Limb (tissue), 2 donors: ENCODE data around the gene ADGRL2.
"Not testable (repeated sequence)": the region's sequence is repeated elsewhere in the genome, so short reads cannot be mapped to it uniquely, and the experiment has no call there.

ENCODE experiments used
- DNase-seq, 2 donors: peaks; one replicate each; pipeline ENCODE4 v3.0.0-alpha.2; 2016; ENCODE audit errors: extremely low spot score in 2 of 2

ADGRL2 gene

DNA sequence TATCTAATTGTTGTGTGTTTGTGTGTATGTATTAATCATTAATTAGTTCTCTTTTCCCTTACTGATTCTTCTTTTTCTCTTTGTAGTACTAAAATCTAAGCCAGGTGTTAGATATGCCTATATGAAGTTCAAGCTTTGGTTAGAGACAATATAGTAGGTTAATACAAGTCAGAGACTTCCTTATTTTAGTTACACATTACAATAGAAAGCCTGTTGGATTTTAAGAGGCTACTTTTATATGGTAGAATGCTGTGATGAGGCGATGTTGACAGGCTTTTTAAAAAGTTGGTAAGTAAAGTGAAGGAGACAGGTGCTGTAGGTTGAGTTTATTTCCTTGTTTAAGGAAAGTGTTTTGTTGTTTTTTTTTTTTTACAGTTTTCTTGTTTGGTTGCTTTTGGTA, 45.9 kb downstream of the ADGRL2 start:
- DNase-seq, result no peak

DNA sequence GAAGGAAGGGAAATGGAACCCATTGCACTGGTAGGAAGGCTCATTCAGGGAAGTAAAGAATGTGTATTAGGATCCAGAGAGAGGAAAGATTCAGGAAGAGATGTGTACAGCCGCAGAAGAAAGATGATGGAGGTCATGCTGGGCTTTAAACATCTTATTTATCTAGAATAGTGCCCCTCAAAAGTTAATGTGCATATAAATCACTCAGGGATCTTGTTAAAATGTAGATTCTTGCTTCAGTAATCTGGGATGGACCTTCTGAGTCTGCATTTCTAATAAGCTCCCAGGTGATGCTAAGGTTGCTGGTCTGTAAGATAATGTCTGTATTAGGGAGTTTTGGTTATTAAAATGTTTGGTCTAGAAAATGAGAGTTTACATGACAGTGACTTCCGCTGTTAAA, 46.3 kb downstream of the ADGRL2 start:
- no peak for DNase-seq

DNA sequence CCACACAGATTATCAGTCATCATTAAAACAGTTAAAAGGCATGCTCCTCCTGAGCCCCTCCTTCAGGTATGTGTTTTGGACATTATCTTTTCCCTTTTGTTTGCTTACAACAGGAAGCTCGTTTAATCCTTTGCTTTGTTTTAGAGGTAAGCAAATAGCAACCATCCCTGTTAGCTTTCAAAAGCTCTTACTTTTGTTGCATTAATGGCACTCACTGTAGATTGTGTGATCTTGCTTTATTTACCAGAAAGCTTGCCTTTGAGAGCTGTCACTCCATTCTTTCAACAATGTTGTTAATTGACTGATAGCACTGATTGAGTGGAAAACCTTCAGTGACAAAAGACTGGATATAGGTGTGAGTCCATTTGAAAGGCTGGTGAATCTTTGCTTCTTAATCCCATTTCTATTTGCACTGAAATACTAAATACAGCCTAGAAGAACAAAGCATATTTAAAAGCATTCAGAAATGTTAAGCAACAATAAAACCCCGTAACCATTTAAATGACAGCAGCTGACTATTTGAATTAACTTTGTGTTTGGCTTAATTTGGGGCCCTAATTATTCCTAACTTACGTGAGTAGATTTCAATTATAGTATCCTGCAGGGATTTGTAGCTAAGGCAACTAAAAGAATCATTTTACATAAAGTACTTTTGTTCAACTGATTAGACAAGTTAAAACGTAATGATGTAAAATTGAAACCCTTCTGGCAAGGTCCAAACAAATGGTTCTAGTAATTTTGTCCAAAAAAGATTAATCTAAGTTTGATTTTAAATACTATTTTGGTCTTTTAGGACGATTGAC, 48.3 kb downstream of the ADGRL2 start:
- no peak for DNase-seq

DNA sequence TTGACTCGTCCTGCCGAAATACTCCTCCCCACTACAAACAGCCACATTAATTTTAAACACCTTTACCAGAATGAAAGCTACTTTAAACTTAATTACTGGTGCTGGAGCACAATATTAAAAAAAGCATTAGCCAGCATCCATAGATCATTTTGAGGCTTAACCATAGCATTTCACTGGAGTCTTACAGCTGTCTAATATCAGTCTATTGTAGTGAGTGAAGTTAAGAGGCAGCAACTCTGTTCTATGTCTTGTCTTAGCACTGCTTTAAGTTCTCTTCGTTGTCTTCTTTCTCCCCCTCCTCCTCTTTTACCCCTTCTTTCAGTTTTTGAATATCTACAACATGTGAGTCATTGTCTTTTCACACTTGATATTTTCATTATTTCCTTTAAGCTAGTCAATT, 49.3 kb downstream of the ADGRL2 start:
- DNase-seq, result no peak

DNA sequence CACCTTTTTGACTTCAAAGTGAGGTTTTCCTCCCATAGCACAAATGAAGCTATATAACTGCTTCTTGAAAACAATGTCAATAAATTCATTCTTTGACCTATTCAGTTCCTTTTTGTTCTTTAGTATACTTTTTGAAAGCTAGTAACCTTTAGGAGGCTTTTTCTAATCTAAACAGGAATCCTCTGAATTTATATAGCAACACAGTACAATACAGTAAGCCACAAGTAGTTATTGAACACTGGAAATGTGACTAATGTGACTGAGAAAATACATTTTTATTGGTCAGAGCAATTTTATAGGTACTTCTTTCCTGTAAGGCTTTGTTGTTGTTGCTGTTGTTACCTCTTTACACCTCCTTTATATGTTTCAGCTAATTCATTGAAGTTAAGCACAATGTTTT, 49.8 kb downstream of the ADGRL2 start:
- no peak for DNase-seq

DNA sequence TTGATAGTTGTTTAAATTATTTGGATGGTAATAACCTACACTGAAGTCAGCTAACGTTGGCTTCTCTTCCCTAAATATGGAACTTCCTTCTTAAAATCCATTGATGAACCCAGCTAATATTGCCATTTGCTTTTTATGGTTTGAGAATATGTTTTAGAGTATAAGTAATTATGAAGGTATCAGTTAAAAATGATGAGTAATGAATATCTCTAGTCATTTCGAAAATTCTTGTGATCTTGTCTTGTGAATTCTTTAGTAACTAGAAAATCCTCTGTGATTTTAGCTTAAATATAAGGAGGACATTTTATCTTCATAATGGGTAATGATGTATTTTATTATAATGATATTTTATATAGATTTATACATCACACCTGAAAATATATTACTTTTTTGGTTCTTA, 50.5 kb downstream of the ADGRL2 start:
- DNase-seq, result no peak

DNA sequence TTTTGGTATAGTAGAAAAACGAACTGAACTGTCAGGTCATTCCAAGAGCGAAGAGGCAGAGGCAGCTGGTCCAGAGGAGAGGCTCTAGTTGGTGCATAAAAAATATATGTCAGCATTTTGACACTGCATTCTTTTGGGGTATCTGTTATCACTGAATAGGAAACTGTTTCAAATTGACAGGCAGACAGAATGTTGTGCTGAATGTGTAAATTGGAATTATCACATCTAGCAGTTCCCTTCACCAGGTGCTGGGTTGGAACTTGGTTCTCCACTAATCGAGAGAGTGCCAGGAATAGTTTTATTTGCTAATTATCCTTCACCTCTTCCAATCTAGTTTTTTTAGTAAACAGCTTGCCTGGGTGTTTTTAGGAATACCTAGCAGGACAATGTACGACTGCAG, 52.2 kb downstream of the ADGRL2 start:
- DNase-seq, result no peak

DNA sequence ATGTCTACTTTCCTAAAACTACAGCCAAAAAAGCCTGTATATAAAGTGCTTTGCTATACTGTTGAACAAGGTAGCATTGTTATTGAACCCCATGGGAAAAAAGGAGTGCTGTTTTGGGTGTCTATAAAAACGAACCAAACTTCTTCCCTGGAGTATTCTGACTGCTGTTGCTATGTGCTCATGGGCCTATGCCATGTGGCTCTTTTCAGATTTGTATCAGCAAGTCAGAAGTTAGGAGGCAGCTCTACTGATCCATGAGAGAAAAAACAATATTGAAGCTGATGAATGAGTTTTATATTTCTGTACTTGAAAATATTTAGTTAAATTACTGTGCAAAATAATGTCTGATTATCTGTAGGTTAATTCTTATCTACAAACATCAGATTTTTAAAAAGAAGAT, 66.5 kb downstream of the ADGRL2 start:
- DNase-seq, result no peak

DNA sequence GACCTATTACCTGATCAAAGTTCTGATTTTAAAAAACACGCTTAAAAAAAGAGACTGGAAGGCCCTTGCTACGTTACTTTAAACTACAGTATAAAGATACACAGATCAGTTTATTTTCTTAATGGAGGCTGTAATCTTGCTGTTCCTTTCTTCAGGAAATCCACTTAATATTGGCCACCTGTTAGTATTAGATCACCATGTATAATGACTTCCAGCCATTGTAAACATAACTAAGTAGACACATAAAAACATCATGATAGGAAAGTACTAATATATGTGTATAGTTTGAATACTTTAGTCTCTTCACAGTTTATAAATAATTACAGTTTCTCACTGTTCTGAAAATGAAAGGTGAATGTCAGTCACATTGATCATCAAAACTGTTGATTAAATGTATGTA, 68.6 kb downstream of the ADGRL2 start:
- no peak for DNase-seq

DNA sequence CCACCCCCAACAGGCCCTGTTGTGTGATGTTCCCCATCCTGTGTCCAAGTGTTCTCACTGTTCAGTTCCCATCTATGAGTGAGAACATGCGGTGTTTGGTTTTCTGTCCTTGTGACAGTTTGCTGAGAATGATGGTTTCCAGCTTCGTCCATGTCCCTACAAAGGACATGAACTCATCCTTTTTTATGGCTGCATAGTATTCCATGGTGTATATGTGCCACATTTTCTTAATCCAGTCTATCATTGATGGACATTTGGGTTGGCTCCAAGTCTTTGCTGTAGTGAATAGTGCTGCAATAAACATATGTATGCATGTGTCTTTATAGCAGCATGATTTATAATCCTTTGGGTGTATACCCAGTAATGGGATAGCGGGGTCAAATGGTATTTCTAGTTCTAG, 70.4 kb downstream of the ADGRL2 start:
- not testable (repeated sequence) for DNase-seq

DNA sequence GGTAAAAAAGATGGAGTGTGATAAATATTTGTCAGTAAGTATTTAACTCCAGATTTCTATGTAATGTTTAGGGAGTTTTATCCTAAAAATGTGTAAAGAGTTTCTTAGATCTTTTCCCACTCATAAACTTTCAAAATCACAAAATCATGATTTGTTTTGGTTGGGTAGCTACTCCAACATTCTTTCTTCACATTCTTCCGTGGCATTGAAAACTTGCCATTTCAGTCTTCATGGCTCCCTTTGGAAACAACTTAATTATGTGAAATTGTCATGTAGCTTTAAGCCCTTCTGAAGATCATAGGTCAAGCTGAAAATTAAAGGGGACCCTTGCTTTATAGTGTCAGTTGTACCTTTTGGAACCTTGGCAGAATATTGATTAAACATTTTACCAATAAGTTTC, 73.2 kb downstream of the ADGRL2 start:
- no peak for DNase-seq

DNA sequence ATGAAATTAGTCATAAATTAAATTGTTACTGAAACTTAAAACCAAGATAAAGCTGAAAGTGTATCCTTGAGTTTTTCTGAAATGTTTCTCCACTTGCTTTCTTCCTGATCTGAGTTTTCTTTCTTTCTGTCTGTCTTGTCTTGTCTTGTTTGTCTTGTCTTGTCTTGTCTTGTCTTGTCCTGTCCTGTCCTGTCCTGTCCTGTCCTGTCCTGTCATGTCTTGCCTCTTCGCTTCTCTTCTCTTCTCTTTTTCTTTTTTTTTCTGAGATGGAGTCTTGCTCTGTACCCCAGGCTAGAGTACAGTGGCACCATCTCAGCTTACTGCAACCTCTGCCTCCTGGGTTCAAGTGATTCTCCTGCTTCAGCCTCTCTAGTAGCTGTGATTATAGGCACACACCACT, 73.7 kb downstream of the ADGRL2 start:
- no peak for DNase-seq

DNA sequence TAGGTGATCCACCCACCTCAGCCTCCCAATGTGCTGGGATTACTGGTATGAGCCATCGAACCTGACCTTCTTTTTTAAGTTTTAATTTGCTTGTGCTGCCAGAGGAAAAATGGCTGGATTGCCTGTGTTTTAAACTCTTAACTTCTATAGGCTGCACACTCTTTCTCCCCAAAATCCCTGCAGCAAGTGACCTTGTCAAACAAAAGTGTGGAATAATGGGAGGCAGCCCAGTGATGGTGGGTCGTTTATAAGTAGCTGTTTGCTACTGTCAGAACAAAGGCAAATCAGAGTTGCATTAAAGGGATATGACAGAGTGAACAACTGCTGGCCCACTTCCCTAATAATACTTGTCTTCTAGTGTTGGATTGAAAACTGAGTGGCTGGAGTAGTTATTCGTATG, 74.2 kb downstream of the ADGRL2 start:
- no peak for DNase-seq

DNA sequence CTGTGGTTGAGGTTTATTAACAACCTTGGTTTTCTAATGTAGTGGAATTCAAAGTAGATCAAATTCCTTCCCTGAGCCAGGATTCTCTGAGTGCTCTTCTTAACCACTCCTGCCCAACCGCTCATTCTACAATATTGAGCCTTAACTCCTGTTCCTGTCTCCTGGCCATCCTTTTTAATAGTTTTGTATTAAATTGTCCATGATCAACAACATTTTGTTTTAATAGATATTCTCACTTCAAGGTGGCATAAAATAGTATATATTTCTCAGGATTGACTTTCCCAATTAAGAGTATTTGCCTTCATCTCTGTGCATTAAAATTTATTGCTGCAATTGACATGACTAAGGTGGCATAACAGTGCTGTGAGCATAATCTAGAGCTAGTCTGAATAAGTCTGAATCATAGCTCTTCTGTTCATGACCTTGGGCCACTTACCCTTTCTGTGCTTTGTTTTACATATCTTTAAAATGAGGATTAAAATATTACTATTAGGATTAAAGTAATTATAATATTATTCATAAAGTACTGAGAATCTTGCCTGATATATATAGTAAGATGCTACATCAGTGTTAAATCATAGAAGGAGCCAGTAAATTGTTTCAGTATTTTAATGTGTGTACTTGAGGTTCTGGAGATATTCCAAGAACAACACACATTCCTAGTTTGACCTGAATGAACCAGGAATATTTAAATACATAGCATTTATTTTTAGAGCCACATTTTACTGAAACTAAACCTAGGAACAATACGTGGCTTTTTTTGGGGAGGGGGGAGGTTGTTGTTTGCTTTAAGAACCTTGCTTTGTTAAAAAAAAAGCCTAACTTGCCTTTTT, 76.4 kb downstream of the ADGRL2 start:
- no peak for DNase-seq

DNA sequence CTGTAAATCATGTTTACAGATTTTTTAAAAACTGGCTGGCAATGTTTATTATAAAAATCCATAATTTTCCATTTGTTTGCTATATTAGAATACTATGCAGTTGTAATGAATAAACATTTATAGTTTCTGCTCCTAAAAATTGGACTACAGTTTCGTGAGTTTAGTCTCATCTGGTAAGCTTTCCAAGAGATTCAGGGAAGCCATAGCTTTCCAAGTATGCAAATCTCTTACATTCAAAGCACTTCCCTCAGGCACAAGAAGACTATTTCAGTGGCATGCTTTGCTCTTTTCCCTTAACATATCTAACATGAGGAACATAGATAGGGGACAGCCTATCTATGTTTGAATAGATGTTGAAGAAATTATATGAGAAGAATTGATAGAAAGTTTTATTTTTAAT, 77.2 kb downstream of the ADGRL2 start:
- DNase-seq, result no peak

DNA sequence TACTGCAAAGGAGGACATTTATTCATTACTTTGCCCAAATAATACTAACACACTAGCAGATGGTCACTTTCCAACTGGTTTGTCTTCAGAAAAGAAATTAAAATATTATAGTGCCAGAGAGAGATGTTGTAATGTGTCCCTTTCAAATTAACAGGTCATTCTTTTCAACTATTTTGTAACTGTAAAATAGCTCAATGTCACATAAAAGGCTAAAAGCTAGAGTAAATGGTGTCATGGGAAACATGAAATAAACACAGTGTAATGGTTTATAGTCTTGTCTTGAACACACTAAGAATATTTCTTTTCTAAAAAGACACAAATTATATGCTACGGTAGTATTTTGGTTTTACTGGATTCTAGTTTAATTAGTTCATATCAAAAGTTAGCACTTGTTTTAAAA, 77.8 kb downstream of the ADGRL2 start:
- DNase-seq, result no peak

DNA sequence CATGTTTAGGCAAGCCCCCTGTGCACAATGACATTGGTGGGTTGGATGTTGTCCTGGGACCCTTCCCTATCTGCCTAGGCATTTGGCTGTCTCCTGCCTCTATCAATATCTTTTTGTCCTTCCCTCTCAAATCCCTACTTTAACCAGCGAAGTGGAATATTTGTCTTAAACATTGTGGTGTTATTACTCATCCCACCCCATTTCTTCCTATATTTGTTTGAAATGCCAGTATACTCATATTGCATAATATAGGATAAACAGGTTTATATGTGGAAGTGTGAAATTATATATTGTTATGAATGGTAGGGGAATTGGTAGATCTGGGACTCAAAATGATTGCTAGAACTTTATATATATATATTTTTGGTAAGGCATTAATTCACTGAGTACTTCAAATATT, 80.0 kb downstream of the ADGRL2 start:
- DNase-seq, result no peak

DNA sequence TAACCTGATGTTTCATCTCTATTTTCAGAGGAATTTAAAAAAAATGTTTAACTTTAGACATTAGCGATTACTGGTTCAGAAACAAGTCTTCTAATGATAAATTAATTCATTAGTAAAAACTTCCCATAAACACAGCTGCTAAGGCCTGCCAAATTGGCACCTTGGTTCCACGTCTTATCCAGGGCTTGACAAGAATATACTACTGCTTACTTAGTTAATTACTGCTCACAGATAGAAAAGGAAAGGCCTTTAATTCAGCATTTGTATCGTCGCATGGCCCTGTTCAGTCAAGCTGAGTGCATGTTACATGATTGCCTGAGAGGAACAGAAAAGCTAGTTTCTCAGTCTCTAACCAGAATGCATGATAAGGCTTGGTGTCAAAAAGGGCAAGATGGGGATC, 84.6 kb downstream of the ADGRL2 start:
- no peak for DNase-seq

DNA sequence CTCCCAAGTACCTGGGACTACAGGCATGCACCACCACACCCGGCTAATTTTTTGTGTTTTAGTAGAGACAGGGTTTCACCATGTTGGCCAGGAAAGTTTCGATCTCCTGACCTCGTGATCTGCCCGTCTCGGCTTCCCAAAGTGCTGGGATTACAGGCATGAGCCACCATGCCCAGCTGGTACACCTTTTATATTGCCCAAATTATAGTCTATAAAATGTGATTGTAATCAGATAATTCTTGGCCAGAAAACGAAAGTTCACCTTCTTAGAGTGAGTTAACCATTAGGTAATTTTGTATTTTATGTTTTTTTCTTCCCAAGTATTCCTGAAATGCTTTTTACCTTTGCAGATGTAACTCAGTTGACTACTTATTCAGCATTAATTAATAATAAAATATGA, 85.6 kb downstream of the ADGRL2 start:
- DNase-seq, result not testable (repeated sequence)

DNA sequence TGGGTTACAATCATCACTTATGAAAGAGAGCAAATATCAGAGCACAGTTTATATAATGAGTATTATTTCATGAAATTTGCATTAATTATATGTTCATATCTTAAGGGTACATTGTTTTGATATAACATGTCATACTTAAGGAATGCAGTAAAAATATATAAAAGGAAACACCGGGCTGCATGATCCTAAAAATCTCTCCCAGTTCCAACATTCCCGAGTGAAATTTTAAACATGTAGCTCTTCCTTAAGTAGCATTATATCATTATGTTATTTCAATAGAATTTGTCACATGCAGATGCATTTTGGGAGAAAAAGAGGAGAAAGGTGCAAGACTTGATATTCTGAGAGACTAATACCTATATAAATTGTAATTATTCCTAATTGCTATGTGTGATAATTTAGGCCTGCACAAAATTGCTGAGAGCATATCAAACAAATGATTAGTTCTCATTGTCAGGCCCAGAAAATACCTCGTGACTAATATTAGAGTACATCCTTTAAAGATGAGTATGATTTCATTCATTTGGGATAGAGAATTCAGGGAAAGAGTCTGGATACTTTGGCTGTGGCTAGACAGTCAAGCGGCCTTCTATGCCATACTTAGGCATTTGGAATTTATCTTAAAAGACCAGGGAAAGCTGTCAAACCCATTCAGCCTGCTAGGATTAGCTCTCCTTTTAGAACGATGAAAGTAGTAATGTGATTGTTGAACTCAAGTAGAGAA, 86.8 kb downstream of the ADGRL2 start:
- DNase-seq, result no peak

DNA sequence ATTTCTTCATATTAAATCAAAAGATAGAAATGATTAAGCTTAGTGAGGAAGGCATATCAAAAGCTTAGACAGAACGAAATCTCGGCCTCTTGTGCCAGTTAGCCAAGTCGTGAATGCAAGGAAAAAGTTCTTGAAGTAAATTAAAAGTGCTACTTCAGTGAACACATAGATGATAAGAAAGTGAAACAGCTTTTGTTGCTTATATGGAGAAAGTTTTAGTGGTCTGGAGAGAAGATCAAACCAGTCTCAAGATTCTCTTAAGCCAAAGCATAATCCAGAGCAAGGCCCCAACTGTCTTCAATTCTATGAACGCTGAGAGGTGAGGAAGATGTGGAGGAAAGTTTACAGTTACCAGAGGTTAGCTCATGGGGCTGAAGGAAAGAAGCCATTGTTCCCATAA, 88.4 kb downstream of the ADGRL2 start:
- DNase-seq, result no peak

DNA sequence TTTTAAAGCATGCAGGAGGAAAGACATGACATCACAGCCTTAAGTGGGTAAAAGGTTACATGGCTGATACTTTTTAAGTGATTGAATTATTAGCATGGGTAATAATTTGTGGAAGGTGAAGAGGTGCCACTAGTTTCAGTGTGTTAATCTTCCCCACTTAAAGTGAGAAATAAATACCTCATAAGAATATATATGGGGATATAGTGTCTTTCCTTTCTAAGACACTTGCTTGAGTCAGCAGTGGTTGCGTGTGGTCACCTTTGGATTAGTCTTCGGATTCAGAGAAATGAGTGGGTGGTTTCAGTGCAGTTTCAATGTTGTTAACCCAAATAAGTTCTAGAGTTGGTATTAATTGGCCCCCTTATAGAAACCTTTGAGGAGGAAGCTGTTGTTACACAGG, 94.1 kb downstream of the ADGRL2 start:
- no peak for DNase-seq
